NCI-H2227 treated with DMSO at 0.1 percent for 48 hours (cell line): ENCODE data around the gene STAC.
"Not testable (repeated sequence)": the region's sequence is repeated elsewhere in the genome, so short reads cannot be mapped to it uniquely, and the experiment has no call there.

Source experiments
- DNase-seq: peaks from one replicate; lab custom pipeline; 2025; lab: John Stamatoyannopoulos, UW

Gene STAC

GRCh38 chr3:36480911-36481648 lies 100.8 kb downstream of the STAC start:
- DNase-seq: no peak

- DNase-seq: no peak
Measured at GRCh38 chr3:36482256-36482655, 102.0 kb downstream of the STAC start.

GRCh38 chr3:36482880-36483279 lies 102.6 kb downstream of the STAC start:
- no peak for DNase-seq

- no peak for DNase-seq
Measured at GRCh38 chr3:36483709-36484108, 103.4 kb downstream of the STAC start.

- no peak for DNase-seq
Measured at GRCh38 chr3:36484386-36484785, 104.1 kb downstream of the STAC start.

GRCh38 chr3:36486009-36486795 lies 105.9 kb downstream of the STAC start:
- no peak for DNase-seq

- no peak for DNase-seq
Measured at GRCh38 chr3:36487616-36488015, 107.3 kb downstream of the STAC start.

GRCh38 chr3:36488077-36488789 lies 107.9 kb downstream of the STAC start:
- no peak for DNase-seq

- no peak for DNase-seq
Measured at GRCh38 chr3:36489101-36489500, 108.8 kb downstream of the STAC start.

- no peak for DNase-seq
Measured at GRCh38 chr3:36489679-36490425, 109.5 kb downstream of the STAC start.

GRCh38 chr3:36493051-36493450 lies 112.7 kb downstream of the STAC start:
- DNase-seq: no peak

GRCh38 chr3:36494461-36495109 lies 114.3 kb downstream of the STAC start:
- DNase-seq: no peak

- no peak for DNase-seq
Measured at GRCh38 chr3:36496684-36497633, 116.7 kb downstream of the STAC start.

- DNase-seq: not testable (repeated sequence)
Measured at GRCh38 chr3:36500053-36500452, 119.7 kb downstream of the STAC start.

GRCh38 chr3:36501616-36502015 lies 121.3 kb downstream of the STAC start:
- no peak for DNase-seq

GRCh38 chr3:36505393-36505792 lies 125.1 kb downstream of the STAC start:
- no peak for DNase-seq

GRCh38 chr3:36511791-36512486 lies 131.6 kb downstream of the STAC start:
- no peak for DNase-seq

GRCh38 chr3:36512555-36512954 lies 132.3 kb downstream of the STAC start:
- no peak for DNase-seq

- DNase-seq: no peak
Measured at GRCh38 chr3:36514171-36514570, 133.9 kb downstream of the STAC start.

GRCh38 chr3:36519682-36520081 lies 139.4 kb downstream of the STAC start:
- DNase-seq: no peak
